GM12873 (cell line): ENCODE results near the gene GC.

Source experiments
- TF ChIP-seq, protein P1 (sequence below): IDR thresholded peaks from 2 replicates; pipeline ENCODE4 v1.5.1; 2012; ENCODE audit warnings: low read depth, mild to moderate bottlenecking, moderate library complexity, low read length, control low read depth; ENCODE audit not compliant: insufficient read depth; ENCODE audit errors: missing control alignments

Gene GC

DNA sequence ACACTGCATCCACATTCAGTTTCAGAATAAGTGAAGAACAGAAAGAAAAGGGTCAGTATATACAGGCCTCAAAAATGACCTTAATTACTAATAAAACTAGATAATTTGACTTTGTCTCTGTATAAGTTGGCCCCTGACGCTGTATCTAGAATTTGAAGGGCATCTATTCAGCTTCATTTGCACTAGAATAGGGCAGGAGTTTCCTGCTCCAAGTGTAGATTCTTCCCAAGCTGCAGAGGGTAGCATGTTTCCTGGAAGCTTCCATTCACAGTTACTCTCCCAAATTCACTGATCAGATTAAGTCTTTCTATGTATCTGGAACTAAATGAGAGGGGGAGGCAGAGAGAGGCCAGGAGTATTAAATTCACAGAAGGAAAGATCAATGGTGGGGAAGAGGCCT lies 90.9 kb downstream of the GC start:
- TF ChIP-seq, protein P1, sequence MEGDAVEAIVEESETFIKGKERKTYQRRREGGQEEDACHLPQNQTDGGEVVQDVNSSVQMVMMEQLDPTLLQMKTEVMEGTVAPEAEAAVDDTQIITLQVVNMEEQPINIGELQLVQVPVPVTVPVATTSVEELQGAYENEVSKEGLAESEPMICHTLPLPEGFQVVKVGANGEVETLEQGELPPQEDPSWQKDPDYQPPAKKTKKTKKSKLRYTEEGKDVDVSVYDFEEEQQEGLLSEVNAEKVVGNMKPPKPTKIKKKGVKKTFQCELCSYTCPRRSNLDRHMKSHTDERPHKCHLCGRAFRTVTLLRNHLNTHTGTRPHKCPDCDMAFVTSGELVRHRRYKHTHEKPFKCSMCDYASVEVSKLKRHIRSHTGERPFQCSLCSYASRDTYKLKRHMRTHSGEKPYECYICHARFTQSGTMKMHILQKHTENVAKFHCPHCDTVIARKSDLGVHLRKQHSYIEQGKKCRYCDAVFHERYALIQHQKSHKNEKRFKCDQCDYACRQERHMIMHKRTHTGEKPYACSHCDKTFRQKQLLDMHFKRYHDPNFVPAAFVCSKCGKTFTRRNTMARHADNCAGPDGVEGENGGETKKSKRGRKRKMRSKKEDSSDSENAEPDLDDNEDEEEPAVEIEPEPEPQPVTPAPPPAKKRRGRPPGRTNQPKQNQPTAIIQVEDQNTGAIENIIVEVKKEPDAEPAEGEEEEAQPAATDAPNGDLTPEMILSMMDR = no peak

- TF ChIP-seq, protein P1 = no peak
These were observed 91.7 kb downstream of the GC start for GRCh38 chr4:71692198-71692597.
